Measurements from ENCODE around the gene ZCCHC24.

DNA sequence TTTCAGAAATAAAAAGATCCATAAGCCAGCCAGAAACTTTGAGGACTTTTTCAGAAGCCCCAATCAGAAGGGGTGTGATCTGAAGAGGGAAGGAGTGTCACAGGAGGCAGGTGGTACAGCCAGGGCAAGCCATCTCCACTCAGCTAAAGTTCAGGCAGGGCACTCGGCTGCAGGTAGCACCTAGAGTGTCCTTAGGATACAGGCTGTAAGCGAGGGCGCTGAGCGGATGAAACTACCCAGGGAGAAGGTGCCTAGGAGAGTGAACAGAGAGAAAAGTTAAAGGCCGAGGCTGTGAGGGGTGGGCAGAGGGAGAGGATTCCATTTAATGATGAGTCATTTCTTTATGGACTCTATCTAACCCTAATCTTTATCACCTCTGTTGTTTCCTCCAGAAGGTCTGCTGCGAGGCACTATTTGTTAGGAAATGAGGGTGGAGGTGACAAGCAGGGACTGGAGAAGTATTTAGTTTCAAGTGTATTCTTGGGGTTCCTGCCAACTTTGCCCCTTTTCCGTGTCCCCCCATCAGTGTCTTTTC is 29.8 kb upstream of the ZCCHC24 start:
- TF ChIP-seq, protein P1, sequence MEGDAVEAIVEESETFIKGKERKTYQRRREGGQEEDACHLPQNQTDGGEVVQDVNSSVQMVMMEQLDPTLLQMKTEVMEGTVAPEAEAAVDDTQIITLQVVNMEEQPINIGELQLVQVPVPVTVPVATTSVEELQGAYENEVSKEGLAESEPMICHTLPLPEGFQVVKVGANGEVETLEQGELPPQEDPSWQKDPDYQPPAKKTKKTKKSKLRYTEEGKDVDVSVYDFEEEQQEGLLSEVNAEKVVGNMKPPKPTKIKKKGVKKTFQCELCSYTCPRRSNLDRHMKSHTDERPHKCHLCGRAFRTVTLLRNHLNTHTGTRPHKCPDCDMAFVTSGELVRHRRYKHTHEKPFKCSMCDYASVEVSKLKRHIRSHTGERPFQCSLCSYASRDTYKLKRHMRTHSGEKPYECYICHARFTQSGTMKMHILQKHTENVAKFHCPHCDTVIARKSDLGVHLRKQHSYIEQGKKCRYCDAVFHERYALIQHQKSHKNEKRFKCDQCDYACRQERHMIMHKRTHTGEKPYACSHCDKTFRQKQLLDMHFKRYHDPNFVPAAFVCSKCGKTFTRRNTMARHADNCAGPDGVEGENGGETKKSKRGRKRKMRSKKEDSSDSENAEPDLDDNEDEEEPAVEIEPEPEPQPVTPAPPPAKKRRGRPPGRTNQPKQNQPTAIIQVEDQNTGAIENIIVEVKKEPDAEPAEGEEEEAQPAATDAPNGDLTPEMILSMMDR (IDR thresholded peaks at IDR 0.05): no peak
- no peak for TF ChIP-seq POLR2A (IDR thresholded peaks at IDR 0.05; ENCODE audit: low read depth)

Measured in esophagus muscularis mucosa (tissue), 3 donors.